Calu3 (cell line): ENCODE data around the gene CDK5R2. TPM values are rescaled to one million over a fixed set of nuclear protein-coding genes. Genes with fewer than 3 reads are reported as not detected.

Experiments used
- BruUV-seq: library from RNA; stranded (reverse); fragments of 400-500 nt; replicated peaks from 2 replicates; lab custom pipeline; 2021; lab: Mats Ljungman, UMichigan
- CTCF ChIA-PET: fragments of 300-600 bp; sonication (Branson Sonifier 250); formaldehyde crosslinking; loops from one replicate; lab custom pipeline; 2022; ENCODE audit warnings: antibody characterized with exemption; lab: Charles Lee
- DNase-seq: peaks from one replicate; pipeline ENCODE4 v3.0.0; 2022
- H3K27ac Mint-ChIP-seq: one replicate; pipeline ENCODE4 v1.8.0; 2022; ENCODE audit warnings: mixed read lengths; ENCODE audit not compliant: unreplicated experiment
- H3K27me3 Mint-ChIP-seq: one replicate; pipeline ENCODE4 v1.8.0; 2022; ENCODE audit warnings: mixed read lengths; ENCODE audit not compliant: unreplicated experiment
- H3K36me3 Mint-ChIP-seq: one replicate; pipeline ENCODE4 v1.8.0; 2022; ENCODE audit warnings: mild to moderate bottlenecking, moderate library complexity, mixed read lengths; ENCODE audit not compliant: insufficient read depth, unreplicated experiment
- H3K4me1 Mint-ChIP-seq: one replicate; pipeline ENCODE4 v1.8.0; 2022; ENCODE audit warnings: mild to moderate bottlenecking, low read depth, mixed read lengths; ENCODE audit not compliant: unreplicated experiment
- H3K4me3 Mint-ChIP-seq: one replicate; pipeline ENCODE4 v1.8.0; 2022; ENCODE audit warnings: mild to moderate bottlenecking, low read depth, moderate library complexity, mixed read lengths; ENCODE audit not compliant: unreplicated experiment
- H3K9me3 Mint-ChIP-seq: one replicate; pipeline ENCODE4 v1.8.0; 2022; ENCODE audit warnings: low read depth, mixed read lengths; ENCODE audit not compliant: unreplicated experiment
- CTCF ChIP-seq: fragments of 200-600 bp; IDR thresholded peaks from one replicate; pipeline ENCODE4 v1.8.0; 2022; ENCODE audit warnings: antibody characterized with exemption; ENCODE audit not compliant: unreplicated experiment
- intact Hi-C: fragments of 100-400 bp; cut with micrococcal nuclease; formaldehyde crosslinking; loops from one replicate; pipeline ENCODE4 v1.10.0; 2022; ENCODE audit not compliant: unreplicated experiment
- total RNA-seq: library from RNA; stranded (reverse); gene quantifications from 2 replicates; pipeline ENCODE4 v1.2.3, GENCODE V29; 2022

Gene CDK5R2
- total RNA-seq, 1 experiment from 2014 or later, result 0.59 TPM

GRCh38 chr2:218944759-218945404 is 14.6 kb upstream of the CDK5R2 start:
- Mint-ChIP-seq H3K9me3 (no peaks in the 10 kb centered on the region), H3K27ac (no peak overlapping the region), H3K27me3 (peaks cover 54% of the 10 kb centered on the region), H3K36me3 (no peaks in the 10 kb centered on the region), H3K4me1 (no peaks in the 10 kb centered on the region), H3K4me3 (no peak overlapping the region)
- no TSS peak for BruUV-seq
- CTCF ChIA-PET, result interaction anchor here (0.7 kb wide), 2 partner anchors 112 to 754 kb away, joined by 3 to 7 read pairs; no protein-coding TSS in a partner anchor
- intact Hi-C loops, result no loop called here
- TF ChIP-seq CTCF, result no peak
- no peak for DNase-seq

- TF ChIP-seq CTCF, result no peak
- Mint-ChIP-seq H3K9me3 (no peaks in the 10 kb centered on the region), H3K36me3 (no peaks in the 10 kb centered on the region), H3K27me3 (peaks cover 38% of the 10 kb centered on the region), H3K4me3 (no peak overlapping the region), H3K27ac (no peak overlapping the region), H3K4me1 (no peaks in the 10 kb centered on the region)
- intact Hi-C loops, result no loop called here
- BruUV-seq, result no TSS peak
- CTCF ChIA-PET, result interaction anchor here (0.8 kb wide), 1 partner anchor 157 kb away, joined by 3 read pairs; no protein-coding TSS in a partner anchor
- DNase-seq, result no peak
Measured at GRCh38 chr2:218946621-218947020, 12.8 kb upstream of the CDK5R2 start.

GRCh38 chr2:218952160-218952559 is 7.3 kb upstream of the CDK5R2 start:
- H3K27ac Mint-ChIP-seq, result no peak overlapping the region
- DNase-seq, result no peak
- BruUV-seq, result no TSS peak
- H3K4me1 Mint-ChIP-seq, result peaks cover 3% of the 10 kb centered on the region
- intact Hi-C loops, result no loop called here
- no peak overlapping the region for H3K4me3 Mint-ChIP-seq
- H3K27me3 Mint-ChIP-seq, result peaks cover 48% of the 10 kb centered on the region
- no peaks in the 10 kb centered on the region for H3K36me3 Mint-ChIP-seq
- no peaks in the 10 kb centered on the region for H3K9me3 Mint-ChIP-seq
- CTCF ChIA-PET, result no interaction called here
- no peak for TF ChIP-seq CTCF

- H3K36me3 Mint-ChIP-seq, result peaks cover 5% of the 10 kb centered on the region
Measured at GRCh38 chr2:218953366-218953954, 6.0 kb upstream of the CDK5R2 start.

More at GRCh38 chr2:218953366-218953954, 6.0 kb upstream of the CDK5R2 start:
- no peak overlapping the region for H3K4me3 Mint-ChIP-seq
- CTCF ChIA-PET, result interaction anchor here (0.8 kb wide), 1 partner anchor 10 kb away, joined by 4 read pairs; no protein-coding TSS in a partner anchor
- H3K9me3 Mint-ChIP-seq, result no peaks in the 10 kb centered on the region
- no TSS peak for BruUV-seq
- DNase-seq, result no peak
- H3K4me1 Mint-ChIP-seq, result peaks cover 15% of the 10 kb centered on the region
- H3K27ac Mint-ChIP-seq, result no peak overlapping the region
- peaks cover 61% of the 10 kb centered on the region for H3K27me3 Mint-ChIP-seq
- TF ChIP-seq CTCF, result no peak
- intact Hi-C loops, result no loop called here
